NCI-H2107 (cell line): ENCODE data around the gene SVOPL.
"Not testable (repeated sequence)": the region's sequence is repeated elsewhere in the genome, so short reads cannot be mapped to it uniquely, and the experiment has no call there.

ENCODE experiments used
- DNase-seq: peaks from one replicate; lab custom pipeline; 2025; lab: John Stamatoyannopoulos, UW

The SVOPL gene

DNA sequence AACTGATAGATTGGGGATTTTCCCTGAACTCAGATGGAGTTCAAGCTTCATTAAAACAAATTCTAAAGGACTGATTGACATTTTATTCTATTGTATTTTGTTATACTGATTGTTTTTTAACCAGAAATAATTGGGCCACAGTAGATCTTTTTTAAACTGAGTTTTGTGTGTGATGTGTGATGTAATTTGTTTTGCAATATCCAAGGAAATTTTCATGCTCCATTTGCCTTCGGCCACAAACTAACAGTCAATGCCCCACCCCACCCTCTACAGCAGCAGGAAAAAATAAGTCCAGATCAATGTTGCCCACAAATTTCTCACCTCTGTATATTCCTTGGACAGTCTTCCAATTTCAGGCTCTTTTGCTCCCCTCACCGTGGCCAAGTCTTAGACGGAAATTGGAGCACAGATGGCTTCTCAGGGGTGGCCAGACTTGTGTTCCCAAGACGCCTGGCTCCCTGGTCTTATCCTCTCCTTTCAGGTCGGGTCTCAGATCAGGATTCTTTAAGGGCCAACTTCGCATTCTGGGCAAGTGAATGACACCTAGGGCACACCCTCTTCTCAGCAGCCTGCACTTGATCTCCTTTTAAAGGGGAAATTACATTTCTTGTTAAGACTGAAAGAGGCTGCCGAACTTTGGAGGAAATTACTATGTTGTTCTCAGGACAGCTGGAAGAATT is at the start of gene SVOPL:
Gene SVOPL, minus strand, starts transcription at position 506 of the 680 bp plus-strand sequence. CDS start 22,317 bp downstream, outside the sequence.
- no peak for DNase-seq

GRCh38 chr7:138750473-138750872 is 49.3 kb upstream of the SVOPL start:
- DNase-seq, result no peak

DNA sequence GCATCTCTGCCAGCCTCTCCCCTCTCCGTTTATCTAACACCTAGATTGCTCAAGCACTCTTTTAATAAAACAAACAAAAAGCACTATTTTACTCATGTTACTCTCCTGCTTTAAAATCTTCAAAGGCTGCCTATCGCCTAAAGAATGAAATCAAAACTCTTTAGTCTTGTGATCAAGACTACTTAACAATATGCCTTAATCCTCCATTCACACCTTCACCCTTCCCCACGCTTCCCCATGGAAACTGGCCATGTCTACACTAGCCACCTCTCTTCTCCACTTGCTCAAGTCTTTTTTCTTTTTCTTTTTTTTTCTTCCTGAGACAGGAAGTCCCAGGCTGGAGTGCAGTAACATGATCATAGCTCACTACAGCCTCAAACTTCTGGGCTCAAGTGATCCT is 48.8 kb upstream of the SVOPL start:
- no peak for DNase-seq

- DNase-seq, result no peak
Observed at GRCh38 chr7:138748666-138749065, 47.5 kb upstream of the SVOPL start.

- no peak for DNase-seq
Observed at GRCh38 chr7:138746073-138746472, 44.9 kb upstream of the SVOPL start.

DNA sequence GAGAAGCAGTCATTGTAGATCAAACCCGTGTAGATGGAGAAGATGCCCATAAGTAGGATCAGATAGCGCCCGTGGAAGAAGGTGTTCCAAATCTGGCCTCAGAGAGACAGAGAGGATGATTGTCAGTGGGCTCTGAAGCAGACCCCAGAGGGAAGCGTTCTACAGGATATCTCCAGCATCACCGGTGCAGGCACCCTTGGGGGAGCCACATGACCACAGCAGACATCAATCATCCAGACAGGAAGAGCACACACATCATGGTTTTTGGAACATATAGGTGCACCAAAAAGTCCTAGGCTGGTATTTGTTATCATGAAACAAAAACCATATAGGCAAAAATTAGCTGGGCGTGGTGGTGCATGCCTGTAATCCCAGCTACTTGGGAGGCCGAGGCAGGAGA is 44.0 kb upstream of the SVOPL start:
- no peak for DNase-seq

DNA sequence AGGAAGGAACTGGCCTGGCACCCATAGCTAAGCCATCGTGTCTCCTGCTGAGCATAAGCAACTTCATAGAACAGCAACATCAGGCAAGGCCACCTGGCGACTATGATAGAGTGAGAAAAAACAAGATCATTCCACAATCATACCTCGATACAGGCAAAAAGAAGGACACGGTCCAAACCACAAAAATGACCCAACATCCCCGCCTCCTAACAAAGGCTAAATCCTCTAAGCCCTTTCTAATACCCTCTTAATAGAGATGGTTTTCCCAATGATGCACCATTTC is 40.2 kb upstream of the SVOPL start:
- DNase-seq, result no peak

- no peak for DNase-seq
Observed at GRCh38 chr7:138739859-138740258, 38.7 kb upstream of the SVOPL start.

DNA sequence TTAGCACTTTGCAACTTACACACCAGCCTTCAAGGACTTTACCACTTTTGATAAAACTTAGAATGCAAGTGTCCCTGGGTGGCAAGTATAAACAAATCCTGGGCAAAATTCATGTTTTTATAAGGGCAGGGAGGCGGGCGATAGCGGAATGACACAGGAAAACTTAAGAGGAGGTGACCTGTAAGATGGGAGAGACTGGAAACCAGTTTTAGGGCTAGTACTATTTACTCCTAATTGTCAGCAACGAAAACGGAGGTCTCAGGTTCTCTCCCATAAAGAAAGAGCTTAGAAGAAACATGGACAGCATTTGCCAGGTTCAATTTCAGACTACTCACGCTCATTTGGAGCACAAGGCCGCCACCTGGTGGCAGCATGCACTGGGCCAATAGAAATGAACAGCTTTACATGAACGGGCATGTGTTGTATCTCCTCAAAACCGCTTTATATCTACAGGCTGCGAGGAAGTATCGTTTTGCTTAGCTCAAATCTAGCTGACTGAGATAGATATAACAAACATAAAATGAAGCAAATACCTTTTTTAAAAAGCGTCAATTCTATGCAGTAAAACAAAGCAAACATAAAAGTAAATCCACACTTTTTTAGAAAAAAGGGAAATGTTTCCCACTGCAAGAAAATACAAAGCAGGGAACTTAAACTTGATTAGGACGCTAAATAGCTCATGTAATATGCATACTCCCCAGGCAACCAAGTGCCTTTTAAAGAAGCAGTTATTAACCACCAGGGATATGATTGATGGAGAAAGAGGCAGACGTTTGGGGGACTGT is 37.6 kb upstream of the SVOPL start:
- peak; percentile 86 for DNase-seq

DNA sequence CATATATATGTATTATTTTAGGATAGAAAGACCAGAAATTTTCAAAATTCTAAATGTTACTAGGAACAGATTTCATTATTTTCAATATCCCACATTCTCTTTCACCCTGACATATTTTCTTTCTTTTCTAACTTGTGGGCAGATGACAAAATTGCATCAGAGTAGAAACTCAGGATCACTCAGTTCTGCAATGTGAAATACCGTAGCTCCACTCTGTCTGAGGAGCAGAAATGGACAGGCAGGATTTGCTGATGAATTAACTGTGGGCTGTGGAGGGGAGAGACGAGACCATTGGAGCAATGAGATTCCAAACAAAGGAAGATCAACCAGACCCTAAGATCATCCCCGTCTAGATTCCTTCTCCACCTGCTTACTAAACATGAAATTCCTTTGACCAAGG is 37.0 kb upstream of the SVOPL start:
- no peak for DNase-seq

GRCh38 chr7:138735399-138735798 is 34.2 kb upstream of the SVOPL start:
- DNase-seq, result no peak

DNA sequence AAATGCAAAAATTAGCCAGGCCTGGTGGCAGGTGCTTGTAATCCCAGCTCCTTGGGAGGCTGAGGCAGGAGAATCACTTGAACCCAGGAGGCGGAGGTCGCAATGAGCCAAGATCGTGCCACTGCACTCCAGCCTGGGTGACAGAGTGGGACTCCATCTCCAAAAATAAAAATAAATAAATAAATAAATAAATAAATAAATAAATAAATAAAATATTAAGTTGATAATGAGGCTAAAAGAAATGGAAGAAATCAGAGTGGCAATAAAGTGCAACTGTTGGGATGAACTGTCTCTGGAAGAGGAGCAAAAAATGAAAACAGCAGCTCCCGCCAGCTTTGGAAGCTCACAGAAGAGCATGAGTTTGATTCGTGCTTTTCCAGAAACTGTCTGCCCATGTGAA is 30.6 kb upstream of the SVOPL start:
- not testable (repeated sequence) for DNase-seq

GRCh38 chr7:138729444-138729843 is 28.3 kb upstream of the SVOPL start:
- no peak for DNase-seq

DNA sequence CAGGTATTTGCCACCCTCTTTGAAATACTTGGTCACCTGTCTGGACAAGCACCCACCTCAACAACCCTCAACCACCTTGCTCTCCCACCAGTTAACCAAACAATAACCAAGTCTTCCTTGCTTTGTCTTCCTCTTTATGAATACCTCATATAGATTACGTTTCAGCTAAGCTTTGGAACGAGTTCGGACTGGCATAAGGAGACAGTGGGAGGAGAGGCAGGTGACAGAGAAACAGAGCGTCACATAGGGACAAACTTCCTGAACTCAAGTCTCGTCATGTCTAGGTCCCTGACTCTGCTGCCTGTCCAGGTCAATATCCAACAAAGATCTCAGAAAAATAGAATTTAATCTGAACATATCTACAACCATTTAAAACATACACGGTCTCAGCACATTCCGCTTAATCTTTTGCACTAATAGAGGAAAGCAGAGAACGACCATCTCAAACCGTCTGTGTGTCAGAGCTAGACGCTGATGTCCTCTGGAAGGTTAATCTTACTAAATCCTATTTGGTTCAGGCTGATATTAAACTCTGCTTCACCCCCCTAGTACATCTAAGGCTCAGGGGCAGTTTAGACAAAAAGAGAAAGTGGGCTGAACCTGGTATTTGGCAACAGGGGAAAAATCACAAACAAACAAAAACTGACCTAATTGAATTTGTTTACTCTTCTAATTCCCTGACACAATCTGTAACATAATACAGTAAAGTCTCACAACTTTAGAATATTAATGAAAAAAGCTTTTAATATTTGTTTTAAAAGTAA is 26.4 kb upstream of the SVOPL start:
- DNase-seq, result no peak

DNA sequence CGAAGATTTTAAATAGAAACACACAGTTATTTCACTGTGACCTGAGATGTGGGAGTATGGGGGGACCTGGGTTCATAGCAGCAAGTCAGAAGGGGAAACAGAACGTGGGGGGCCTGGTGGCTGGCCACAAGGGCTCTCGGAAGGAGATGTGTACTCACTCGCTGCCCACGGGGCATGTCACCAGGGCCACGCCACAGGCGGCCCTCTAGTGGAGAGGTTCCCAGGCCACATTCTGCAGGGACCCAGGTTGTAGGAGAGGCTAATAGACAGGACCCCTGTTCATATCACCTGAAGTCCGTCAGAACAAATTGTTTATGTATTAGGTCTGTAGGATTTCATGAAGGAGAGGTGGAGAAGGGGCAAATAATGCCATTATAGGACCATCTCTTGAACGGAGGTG is 25.1 kb upstream of the SVOPL start:
- no peak for DNase-seq

DNA sequence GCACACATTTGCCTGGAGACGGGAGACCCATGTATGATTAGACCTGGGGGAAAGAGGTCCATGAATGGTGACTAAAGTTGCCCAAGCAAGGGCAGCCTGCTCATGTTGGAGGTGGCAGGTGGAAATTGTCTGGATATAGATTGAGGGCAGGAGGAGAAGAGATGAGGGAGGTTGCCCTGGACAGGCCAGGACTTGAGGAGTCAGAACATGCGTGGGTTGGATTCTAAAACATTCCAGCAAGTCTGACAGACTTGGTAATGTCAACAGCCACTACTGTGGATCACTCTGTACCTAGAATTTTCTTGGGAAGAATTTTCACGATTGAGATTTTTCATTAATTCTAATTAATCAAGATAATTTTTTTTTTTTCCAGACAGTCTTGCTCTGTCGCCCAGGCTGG is 19.1 kb upstream of the SVOPL start:
- no peak for DNase-seq

DNA sequence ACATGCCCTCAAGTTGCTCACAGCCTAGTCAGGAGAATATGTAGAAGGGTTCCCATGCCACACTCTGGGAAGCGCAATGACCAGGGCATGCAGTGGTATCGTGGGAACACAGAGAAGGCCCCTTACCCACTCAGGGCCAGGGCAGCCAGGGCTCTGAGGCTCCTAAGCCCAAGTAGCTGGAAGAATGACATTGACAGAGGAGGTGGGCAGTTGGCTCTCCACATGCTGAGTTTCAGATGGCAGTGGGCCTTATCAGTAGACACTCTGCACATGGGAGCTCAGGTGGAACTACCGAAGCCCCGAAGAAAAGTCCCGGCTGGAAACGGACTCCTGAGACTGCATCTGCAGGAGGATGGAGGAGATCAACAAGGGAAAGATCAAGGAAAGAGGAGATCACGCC is 15.7 kb upstream of the SVOPL start:
- DNase-seq, result no peak

DNA sequence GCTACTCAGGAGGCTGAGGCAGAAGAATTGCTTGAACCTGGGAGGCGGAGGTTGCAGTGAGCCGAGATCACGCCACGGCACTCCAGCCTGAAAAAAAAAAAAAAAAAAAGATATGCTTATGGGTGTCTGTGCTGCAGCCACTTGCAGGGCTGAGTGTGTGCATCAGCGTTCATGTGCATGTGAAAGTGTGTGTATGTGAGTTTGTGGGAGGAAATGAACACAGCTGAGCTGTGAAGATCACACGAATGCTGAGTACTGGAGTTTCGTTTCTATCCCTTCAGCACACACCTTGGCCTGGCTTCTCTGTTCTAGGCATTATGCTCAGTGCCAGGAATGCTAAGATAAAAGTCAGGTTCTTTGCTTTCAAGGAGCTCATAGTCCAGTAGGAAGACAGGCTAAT is 12.0 kb upstream of the SVOPL start:
- no peak for DNase-seq

DNA sequence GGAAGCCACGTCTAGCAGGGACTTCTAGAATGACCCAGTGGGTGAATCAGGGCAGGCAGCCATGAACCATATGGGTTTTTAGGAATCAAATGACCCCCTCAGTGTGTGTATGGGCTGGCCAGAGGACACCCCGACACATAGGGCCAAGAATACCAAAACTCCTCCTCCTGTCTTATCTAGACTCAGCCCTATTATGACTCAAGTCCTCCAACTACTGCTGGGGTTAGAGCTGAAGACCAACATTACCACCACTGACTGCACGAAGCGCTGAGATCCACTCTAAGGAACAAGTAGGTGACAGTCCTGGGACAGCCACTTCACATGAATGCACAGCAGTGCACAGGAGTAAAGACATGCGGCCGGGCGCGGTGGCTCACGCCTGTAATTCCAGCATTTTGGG is 11.5 kb upstream of the SVOPL start:
- DNase-seq, result no peak

GRCh38 chr7:138710536-138711385 is 9.6 kb upstream of the SVOPL start:
- DNase-seq, result no peak

DNA sequence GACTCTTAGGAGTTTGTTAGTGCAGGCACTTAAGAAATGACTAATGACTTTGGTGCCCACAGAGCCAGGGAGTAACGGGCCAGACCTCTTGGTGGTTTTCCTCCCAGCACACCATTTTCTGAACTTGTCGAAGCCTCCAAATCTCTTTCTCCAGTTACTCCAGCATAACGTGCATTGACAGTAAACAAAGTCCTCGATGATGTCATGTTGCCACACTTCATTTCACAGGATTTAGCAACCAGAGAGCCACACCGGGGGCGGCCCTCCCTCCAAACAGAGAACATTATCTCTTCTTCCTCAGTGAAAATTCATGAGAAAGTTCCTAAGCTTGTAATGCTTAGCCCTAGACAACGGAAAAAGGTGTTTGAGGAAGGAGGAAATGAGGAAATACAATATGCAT is 4.0 kb upstream of the SVOPL start:
- DNase-seq, result no peak

DNA sequence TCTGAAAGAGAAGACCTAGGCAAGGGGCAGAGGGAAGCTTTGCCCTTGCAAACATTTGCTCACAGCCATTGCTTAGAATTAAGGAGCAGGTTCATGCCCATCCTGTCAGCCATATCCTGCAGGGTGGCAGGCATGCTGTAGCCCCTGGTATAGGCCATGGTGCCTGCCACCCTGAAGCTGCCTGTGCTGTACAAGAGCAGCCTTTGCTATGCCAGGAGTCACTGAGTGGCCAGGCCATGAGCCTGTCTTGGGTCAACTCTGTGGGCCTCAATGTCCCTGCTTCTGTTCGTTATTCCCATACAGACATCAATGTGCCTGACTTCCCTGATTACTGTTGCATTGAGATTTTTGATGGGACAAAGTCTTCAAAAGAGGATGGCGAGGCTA is 368 bp upstream of the SVOPL start:
- no peak for DNase-seq
